Stimulated activated CD4-positive, alpha-beta T cell treated with anti-CD3 and anti-CD28 coated beads, Interleukin-4, amount 100 ng/mL, for 24 hours (primary cell): ENCODE measurements around the gene SYNDIG1.
"Not testable (repeated sequence)": the region's sequence is repeated elsewhere in the genome, so short reads cannot be mapped to it uniquely, and the experiment has no call there.

Source experiments
- DNase-seq: peaks from one replicate; pipeline ENCODE4 v3.0.0-alpha.2; 2020

SYNDIG1 gene

DNA sequence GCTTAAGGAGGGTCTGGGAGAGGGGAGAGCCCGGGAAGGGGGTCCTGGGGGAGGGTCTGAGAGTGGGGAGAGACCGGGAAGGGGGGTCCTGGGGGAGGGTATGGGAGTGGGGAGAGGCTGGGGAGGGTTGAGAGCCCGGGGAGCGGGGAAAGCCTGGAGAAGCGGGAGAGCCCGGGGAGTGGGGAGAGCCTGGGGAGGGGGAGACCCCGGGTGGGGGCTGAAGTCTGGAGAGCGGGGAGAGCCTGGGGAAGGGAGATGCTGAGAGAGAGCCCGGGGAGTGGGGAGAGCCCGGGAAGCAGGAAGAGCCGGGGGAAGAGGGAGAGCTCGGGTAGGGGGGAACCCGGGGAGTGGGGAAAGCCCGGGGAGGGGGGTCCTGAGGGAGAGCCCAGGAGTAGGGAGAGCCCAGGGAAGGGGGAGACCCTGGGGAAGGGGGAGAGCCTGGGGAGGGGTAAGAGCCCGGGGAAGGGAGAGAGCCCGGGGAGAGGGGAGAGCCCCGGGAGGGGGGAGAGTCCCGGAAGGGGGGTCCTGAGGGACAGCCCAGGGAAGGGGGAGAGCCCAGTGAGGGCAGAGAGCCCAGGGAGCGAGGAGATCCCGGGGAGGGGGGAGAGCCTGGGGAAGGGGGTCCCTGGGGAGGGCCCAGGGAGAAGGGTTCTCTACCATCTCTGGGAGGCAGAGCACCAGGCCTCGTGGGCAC lies 148.5 kb downstream of the SYNDIG1 start:
- no peak for DNase-seq

DNA sequence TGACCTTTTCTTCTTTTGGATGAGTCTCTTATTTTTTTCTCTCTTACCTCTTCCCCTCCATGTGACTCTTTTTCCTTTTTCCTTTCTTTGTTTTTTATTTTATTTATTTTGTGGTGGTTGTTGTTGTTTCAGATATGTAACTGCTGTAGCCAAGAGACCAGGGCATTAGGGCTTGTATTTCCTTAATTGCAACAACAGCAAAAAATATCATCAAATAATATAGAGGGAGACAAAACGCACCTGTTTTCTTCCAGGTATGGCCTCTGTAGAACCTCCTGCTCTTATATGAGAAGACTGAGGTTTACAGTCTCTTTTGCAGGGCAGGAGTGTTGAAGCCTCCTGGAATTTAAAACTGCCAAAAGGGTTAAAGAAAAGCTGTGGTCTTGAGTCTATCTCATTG lies 149.3 kb downstream of the SYNDIG1 start:
- DNase-seq: no peak

DNA sequence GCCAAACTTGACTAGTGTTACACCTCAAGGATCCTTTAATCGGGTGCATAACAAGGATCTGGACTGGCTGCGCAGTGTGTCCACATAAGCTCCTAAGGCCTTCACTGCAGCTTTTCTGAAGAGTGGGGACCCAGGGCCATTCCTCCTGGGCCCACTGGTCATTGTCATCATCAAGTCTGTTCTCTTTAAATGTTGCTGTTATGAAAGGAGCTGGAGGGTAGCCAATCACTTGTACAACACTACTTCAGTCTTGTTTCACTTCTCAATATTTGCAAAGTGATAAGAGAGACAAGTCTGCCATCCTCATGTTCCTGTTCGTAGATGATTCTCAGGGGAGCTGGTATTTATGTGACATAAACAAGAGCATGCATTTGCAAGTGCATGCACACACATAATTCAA lies 149.8 kb downstream of the SYNDIG1 start:
- no peak for DNase-seq

DNA sequence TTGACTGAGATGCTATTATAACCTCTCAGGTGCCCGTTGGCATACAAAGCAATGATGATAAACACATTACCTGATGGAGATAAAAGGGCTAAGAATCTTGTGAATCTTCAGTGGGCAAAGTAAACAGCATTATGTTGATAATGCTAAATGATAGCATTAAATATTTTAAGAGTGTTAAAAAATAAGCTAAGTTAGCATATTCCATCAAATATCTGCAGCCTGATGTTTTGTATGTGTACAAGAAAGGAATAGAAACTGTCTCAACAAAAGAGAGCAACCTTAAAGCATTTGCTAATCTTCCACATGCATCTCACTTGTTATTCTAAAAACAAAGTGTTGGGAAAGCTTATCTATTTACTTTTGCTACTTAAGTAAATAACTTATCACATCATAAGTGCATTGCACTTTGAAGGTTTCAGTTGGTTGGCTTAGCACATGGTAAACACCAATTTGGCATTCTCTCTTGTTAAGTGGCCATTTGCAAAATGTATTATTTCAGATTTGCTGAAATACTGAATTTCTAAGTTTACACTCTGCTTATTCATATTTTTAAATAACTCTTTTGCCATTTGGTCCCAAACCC lies 151.6 kb downstream of the SYNDIG1 start:
- no peak for DNase-seq

DNA sequence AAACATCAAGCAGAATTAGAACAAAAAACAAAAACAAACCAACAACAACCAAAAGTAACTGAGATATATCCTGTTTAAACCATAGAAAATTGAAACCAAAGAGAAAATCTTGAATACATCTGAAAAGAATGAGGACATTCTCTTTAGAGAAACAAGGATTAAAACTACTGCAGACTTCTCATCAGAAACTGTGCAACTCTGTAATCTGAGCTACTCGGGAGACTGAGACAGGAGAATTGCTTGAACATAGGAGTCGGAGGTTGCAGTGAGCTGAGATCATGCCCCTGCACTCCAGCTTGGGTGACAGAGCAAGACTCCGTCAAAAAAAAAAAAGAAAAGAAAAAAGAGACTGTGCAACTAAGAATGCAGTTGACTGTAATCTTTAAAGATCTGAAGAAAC lies 153.4 kb downstream of the SYNDIG1 start:
- DNase-seq: no peak

DNA sequence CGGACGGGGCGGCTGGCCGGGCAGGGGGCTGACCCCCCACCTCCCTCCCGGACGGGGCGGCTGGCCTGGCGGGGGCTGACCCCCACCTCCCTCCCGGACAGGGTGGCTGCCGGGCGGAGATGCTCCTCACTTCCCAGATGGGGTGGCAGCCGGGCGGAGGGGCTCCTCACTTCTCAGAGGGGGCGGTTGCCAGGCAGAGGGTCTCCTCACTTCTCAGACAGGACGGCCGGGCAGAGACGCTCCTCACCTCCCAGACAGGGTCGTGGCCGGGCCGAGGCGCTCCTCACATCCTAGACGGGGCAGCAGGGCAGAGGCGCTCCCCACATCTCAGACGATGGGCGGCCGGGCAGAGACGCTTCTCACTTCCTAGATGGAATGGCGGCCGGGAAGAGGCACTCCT lies 156.7 kb downstream of the SYNDIG1 start:
- not testable (repeated sequence) for DNase-seq

DNA sequence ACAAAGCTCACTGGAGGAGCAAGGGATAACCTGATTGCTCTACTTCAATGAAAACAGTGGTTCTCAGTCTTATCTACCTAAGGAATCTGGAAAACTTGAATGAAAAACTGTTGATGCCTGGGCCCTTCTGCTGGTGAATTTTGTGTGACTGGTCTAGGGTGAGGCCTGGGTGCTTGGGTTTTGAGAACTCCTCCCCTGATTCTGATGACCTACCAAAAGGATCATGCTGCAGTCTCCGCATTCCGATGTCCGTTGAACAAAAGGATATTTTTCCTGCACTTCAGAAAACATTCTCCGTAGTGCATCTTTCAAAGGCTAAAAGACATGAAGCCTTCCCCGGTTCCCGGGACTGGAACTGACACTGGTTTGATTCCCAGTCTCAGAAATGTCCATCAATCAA lies 157.9 kb downstream of the SYNDIG1 start:
- DNase-seq: no peak

DNA sequence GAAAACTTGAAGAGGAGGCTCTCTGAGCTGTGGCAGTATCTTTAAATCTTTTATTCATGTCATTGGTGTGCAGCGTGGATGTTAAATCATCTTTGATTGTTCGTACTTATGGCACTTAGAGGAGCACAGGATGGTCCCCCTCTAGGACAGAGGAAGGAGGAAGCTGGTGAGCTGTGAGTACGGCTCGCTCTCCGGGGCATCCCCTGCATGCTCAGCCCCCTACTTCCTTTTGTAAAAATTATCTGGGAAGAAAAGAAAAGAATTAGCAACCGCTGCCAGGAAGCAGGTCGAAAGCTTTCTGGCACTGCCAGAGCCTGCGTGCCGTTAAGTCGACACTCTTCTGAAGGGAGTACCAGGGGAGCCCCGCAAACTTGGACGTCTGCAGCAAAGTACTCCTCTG lies 158.5 kb downstream of the SYNDIG1 start:
- DNase-seq: no peak

DNA sequence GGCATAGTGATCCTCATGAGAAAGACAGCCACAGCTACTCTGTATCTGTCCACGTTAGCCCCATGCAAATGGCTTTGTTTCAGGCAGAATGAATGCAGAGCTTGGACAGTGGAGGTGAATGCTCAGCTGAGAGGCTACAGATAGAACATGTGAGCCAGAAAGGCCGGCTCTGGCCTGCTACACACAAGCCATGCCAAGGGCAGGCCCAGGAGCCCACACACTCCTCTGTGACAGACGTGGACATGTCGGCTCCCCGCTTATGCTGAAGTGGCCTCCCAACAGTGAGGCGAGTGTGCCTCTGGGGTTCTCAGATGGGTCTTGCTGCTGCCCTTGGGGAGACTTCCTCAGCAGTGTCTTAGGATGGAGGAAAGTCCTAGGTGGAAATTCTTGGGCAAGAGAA lies 159.6 kb downstream of the SYNDIG1 start:
- DNase-seq: no peak

DNA sequence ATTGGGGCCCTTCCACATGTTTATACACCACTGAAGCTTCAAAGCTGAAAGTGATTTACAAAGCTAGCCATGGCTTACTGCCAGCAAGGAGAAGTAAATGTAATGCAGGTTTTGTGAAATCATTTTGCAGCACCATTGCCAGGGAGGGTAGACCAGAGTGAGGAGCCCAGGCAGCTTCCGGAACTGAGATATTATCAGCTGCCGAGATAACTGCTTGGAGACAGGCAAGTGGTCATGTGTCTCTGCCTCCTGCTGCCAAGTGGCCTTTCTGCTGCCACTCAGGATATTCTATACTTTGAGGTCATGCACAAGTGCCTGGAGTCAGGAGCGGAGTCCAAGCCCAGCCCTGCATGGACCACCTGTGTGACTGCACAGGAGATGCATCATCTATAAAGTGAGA lies 160.2 kb downstream of the SYNDIG1 start:
- no peak for DNase-seq

DNA sequence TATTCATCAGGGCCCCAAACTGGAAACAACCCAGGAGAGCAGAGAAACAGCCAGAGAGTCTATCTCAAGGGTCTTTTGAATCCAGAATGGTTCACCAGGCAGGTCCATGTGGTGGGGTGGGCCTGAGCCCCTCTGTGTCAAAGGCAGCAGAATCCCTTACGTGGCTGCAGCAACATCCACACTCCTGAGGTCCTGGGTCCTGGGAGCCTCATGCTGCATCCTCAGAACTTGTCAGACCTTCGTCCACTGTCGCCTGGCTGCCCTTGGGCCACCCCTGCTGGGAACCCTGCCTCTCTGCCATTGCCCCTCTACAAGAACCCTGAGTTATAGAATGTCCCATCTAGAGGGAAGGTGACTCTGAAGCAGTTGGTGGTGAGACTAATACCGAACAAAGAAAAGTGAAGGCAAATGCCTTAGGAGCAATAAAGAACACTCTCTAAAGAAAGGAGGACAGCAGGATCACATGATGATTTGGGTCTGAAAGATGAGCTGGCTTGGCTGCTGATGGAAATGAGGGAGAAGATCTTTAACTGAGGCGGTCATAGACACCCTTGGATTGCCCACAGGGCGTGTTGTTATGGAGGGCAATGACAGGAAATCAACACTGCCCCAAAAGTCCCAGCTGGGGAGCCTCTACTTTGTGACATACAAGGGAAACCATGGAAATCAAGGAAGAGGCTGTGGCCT lies 161.2 kb downstream of the SYNDIG1 start:
- no peak for DNase-seq

DNA sequence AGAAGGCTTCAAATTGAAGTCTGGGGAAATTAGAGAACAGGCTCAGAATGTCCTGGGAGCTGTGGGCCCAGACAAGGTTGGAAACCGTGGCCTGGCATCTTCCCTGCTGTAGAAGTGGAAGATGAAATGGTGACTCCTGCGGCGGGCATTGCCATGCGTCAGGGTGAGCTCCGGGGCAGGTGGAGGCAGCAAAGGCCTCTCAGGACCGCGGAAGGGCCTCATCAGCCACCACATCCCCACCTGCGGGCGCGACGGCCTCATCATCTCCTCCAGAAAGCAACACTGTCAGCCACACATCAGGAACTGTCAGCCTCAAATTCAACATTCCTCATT lies 161.7 kb downstream of the SYNDIG1 start:
- DNase-seq: no peak

DNA sequence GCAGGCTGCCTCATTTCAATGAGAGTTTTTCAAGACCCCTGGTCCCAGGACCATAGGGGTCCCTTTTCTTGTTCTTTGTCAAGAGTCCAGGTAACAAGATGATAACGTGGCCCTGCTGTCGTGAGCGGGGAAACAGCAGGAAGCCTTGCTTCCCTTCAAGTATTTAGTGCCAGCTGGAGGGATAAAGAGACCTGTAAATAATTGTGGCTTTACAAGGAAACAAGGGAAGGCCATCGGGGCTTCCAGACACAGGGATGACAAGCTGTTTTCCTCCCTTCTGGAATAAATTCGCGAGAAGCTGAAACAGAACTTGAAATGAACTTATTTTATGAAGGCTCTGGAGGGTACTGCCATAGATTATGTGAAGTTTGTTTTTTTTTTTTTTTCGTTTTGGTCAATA lies 163.2 kb downstream of the SYNDIG1 start:
- no peak for DNase-seq

DNA sequence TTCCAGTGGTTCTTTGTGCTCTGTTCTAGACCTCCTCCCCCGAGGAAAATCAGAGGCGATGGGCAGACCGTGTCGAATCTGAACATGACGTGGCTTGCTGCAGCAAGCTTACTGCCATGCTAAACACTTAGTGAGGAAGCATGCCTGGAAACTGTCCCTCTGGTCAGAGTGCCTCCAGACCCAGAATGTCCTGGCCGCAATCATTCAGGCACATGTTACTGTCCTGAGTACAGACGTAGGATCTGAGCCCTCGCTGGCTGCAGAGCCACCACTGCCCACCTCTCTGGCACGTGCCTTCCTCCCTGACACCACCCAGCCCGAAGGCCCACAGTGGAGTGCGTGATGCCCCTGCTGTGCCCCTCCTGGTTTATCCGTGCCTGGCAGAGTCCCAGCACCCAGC lies 163.6 kb downstream of the SYNDIG1 start:
- no peak for DNase-seq

DNA sequence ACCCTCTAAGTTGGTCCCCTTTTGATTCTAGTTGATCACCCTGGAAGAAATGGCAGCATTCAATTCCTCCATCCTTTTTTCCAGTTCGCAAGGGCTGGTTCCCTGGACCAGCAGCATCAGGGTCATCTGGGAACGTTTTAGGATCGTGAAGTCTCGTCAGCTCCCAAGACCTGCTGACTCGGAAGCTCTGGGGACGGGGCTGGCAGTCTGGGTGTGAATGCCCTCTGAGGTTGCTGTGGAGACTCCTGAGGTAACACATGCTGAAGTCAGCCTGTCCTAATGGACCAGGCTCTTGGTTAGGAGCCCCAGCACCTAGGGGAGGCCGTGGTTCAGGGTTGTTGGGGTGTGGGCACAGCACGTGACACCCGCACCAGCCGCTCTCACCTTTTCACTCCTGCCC lies 164.1 kb downstream of the SYNDIG1 start:
- DNase-seq: no peak

DNA sequence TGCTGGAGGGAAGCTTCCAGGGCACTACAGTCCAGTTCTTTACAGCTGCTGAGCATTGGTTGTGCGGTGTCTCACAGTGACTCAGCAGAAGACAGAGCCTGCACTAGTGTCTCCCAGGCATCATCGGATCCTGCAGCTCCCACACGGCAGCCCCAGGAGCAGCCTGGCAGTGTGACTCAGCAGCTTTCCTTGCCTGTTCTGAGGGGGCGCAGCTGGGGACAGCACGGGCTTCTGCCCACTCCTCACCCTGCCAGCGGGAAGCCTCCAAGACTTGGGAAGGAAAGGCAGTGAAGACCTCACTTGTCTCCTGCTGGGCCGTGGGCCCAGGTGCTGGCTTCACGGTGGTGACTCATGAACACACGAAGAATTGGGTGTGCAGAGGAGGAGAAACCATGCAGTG lies 165.4 kb downstream of the SYNDIG1 start:
- no peak for DNase-seq

DNA sequence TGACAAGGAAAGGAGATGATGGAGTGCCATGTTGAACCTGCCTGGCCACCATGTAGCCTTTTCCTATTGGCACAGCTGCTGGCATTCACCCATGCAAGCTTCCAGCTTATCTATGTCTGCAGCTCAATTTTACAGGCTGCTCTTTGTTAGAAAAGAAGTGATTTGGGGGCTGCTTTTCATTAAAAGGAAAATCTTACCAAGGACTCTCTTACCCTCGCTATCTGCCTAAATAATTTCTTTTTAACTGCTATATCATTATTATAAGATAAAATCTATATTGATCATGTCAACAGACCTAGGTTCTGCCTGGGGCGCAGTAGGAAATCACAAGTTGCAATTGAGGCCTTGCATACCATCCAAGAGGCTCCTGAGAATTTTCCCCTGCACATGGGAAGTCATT lies 167.2 kb downstream of the SYNDIG1 start:
- no peak for DNase-seq

DNA sequence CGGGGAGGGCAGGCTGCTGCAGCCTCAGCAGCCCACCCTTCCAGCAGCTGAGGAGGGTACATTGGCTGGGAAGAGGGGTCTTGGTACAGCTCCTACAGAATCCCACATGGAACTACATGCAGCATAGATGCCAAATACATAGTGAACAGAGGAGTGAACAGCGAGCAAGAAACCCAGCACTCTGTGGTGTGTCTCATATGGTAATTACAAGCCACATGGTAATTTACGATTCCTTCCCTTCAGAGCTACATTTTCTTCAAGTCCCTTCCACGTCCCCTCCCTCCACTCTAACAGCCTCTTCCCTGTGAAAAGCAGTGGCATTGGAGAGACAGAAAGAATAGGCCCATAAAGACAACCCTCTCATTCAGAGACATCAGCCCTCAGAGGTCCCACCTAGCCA lies 167.7 kb downstream of the SYNDIG1 start:
- DNase-seq: no peak

DNA sequence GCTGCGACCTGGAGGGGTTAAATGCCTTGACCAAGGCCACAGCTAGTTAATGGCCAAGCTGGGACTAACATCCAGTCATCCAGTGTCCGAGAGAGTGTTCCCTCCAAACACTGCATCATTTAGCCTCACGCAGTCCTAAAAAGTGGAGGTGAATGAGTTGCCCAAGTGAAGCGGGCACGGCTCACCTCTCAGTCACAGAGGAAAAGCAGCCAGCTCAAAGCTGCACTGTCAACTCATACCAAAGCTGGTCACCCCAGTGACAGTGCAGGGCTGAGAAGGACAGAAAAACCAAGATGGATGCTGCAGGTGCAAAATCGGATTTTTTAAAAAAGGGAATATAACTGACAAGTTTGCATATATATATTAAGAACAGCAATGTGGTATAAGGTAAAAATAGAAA lies 168.5 kb downstream of the SYNDIG1 start:
- no peak for DNase-seq

DNA sequence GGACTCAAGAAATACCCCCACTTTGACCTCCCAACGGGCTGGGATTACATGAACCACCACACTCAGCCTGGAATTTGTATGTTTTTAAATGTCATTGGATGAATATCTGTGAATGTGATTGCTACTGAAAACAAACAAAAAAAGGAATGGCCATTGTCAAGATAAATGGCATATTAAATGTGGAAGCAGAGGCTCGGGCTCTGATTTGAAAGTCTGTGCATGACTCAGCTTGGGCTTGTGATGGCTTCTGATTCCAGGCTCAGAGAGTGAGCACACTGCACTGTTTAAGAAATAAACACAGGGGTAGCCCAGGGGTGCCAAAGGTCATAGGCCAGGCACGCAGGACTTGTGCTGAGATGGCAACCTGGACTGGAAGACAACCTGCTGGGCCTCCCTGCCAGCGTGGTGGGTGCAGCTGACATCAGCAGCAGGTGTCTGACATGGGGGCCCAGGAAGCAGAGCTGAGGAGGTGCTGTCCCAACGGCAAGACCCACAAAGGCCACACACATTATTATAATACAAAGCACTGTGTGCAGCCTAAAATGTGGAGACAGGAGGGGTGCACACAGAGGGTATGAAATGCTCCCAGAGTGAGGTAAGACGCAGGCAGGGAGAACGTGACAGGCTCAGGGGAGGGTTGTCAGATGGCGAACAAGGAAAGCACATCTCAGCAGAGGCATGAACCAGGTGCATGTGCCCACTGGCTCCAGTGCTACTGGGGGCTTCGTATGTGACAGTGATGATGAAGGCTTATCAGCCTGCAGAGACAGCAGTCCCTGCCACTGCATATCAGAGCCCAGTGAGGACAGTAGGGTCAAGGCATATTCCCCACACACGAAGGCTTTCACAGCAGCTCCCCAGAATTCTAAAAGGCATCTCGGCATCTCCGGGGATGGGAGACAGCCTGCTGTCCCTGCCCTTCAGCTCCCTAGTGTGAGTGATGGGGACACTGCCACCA lies 169.4 kb downstream of the SYNDIG1 start:
- no peak for DNase-seq

DNA sequence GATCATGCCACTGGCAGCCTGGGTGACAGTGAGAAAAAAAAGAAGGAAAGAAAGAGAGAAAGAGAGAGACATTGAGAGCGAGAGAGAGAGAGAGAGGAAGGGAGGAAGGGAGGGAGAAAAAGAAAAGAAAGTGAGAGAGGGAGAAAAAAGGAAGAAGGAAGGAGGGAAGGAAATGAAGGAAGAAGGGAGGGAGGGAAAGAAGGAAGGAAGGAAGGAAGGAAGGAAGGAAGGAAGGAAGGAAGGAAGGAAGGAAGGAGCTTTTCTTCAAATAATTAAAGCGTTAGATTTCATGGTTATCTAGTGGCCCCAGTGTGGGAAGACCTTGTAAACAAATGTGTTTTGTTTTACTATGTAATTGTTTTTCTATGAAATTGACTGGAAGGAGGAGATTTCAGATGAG lies 170.8 kb downstream of the SYNDIG1 start:
- DNase-seq: no peak

DNA sequence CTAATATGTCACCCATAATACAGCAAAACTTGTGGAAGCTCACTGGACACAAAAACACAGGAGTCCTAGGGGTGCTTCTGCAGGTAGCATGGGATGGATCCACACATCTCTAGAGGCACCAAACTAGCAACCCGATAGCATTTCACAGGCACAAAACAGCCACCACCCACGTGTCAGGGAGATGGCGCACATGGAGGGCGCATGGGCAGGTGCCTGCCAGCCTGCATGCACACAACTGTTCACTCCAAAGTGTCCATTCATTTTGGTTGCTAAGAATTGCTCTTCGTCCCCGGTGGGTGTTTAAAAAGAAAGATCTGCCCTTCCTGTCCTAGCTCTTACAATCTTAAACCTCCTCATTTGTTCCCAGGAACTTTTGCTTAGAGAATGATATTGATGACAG lies 171.3 kb downstream of the SYNDIG1 start:
- DNase-seq: no peak
